ENCODE results near the gene ABHD16B. TPM values are rescaled to one million over a fixed set of nuclear protein-coding genes. Genes with fewer than 3 reads are reported as not detected.

ABHD16B gene
- total and polyA plus RNA-seq, 2 of the 13 experiments (the other 11 are each of a cell fraction or from before 2014, with no cell fraction given) = not detected

GRCh38 chr20:63863021-63863797, 1.9 kb downstream of the ABHD16B start (continued):
- TF ChIP-seq, protein P1, sequence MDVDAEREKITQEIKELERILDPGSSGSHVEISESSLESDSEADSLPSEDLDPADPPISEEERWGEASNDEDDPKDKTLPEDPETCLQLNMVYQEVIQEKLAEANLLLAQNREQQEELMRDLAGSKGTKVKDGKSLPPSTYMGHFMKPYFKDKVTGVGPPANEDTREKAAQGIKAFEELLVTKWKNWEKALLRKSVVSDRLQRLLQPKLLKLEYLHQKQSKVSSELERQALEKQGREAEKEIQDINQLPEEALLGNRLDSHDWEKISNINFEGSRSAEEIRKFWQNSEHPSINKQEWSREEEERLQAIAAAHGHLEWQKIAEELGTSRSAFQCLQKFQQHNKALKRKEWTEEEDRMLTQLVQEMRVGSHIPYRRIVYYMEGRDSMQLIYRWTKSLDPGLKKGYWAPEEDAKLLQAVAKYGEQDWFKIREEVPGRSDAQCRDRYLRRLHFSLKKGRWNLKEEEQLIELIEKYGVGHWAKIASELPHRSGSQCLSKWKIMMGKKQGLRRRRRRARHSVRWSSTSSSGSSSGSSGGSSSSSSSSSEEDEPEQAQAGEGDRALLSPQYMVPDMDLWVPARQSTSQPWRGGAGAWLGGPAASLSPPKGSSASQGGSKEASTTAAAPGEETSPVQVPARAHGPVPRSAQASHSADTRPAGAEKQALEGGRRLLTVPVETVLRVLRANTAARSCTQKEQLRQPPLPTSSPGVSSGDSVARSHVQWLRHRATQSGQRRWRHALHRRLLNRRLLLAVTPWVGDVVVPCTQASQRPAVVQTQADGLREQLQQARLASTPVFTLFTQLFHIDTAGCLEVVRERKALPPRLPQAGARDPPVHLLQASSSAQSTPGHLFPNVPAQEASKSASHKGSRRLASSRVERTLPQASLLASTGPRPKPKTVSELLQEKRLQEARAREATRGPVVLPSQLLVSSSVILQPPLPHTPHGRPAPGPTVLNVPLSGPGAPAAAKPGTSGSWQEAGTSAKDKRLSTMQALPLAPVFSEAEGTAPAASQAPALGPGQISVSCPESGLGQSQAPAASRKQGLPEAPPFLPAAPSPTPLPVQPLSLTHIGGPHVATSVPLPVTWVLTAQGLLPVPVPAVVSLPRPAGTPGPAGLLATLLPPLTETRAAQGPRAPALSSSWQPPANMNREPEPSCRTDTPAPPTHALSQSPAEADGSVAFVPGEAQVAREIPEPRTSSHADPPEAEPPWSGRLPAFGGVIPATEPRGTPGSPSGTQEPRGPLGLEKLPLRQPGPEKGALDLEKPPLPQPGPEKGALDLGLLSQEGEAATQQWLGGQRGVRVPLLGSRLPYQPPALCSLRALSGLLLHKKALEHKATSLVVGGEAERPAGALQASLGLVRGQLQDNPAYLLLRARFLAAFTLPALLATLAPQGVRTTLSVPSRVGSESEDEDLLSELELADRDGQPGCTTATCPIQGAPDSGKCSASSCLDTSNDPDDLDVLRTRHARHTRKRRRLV (CRISPR knock-in tag; IDR thresholded peaks at IDR 0.05) = peak; percentile 36; the same call in 1 of the 2 replicates
- TF ChIP-seq ZNF615 (CRISPR knock-in tag; IDR thresholded peaks at IDR 0.05; ENCODE audit: borderline replicate concordance) (no peak), ZNF263 (CRISPR knock-in tag; IDR thresholded peaks at IDR 0.05) (no peak; the same call in 1 of the 2 replicates), ZSCAN29 (CRISPR knock-in tag; conservative IDR thresholded peaks at IDR 0.05) (no peak; the same call in 1 of the 2 replicates), ZNF737 (CRISPR knock-in tag; IDR thresholded peaks at IDR 0.05; ENCODE audit: borderline replicate concordance) (no peak; the same call in 1 of the 2 replicates), JUNB (CRISPR knock-in tag; IDR thresholded peaks at IDR 0.05; ENCODE audit: borderline replicate concordance) (no peak), TFAP4 (IDR thresholded peaks at IDR 0.05; ENCODE audit: borderline replicate concordance, low read depth) (no peak), ZNF567 (CRISPR knock-in tag; IDR thresholded peaks at IDR 0.05; ENCODE audit: borderline replicate concordance) (peak; percentile 92; the same call in 1 of the 2 replicates), ZNF292 (CRISPR knock-in tag; IDR thresholded peaks at IDR 0.05; ENCODE audit: borderline replicate concordance, low read depth) (no peak), HOXA5 (CRISPR knock-in tag; IDR thresholded peaks at IDR 0.05) (no peak), PTBP1 (IDR thresholded peaks at IDR 0.05; ENCODE audit: low read depth, low read length, poor library complexity, severe bottlenecking) (no peak), RARA (CRISPR knock-in tag; IDR thresholded peaks at IDR 0.05) (no peak), ZBTB3 (CRISPR knock-in tag; IDR thresholded peaks at IDR 0.05; ENCODE audit: borderline replicate concordance, low read depth) (no peak)
- TF ChIP-seq, protein P2, sequence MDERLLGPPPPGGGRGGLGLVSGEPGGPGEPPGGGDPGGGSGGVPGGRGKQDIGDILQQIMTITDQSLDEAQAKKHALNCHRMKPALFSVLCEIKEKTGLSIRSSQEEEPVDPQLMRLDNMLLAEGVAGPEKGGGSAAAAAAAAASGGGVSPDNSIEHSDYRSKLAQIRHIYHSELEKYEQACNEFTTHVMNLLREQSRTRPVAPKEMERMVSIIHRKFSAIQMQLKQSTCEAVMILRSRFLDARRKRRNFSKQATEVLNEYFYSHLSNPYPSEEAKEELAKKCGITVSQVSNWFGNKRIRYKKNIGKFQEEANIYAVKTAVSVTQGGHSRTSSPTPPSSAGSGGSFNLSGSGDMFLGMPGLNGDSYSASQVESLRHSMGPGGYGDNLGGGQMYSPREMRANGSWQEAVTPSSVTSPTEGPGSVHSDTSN (CRISPR knock-in tag; IDR thresholded peaks at IDR 0.05) = no peak

Data from HepG2 (cell line).